Astrocyte of the spinal cord (primary cell): Measurements from ENCODE around the gene CMTM6.

Source experiments
- DNase-seq: peaks from one replicate; pipeline ENCODE4 v3.0.0; 2011; ENCODE audit warnings: low read depth, low spot score
- H3K4me3 ChIP-seq: 2 replicates; pipeline ENCODE4 v1.5.1; 2011; ENCODE audit warnings: low read depth, mild to moderate bottlenecking, low read length, moderate library complexity
- CTCF ChIP-seq: IDR thresholded peaks from 2 replicates; pipeline ENCODE4 v1.5.1; 2012; ENCODE audit warnings: low read depth, mild to moderate bottlenecking, low read length, inconsistent platforms
- in situ Hi-C: cut with HindIII; loops from 2 replicates; pipeline ENCODE4 v1.10.0; 2017; ENCODE audit warnings: low sequenced_read_pairs

Gene CMTM6

GRCh38 chr3:32432045-32432710 is 70.5 kb downstream of the CMTM6 start:
- no peak overlapping the region for H3K4me3 ChIP-seq
- in situ Hi-C loops: no loop called here
- TF ChIP-seq CTCF: no peak
- DNase-seq: no peak

- no peak for DNase-seq
- in situ Hi-C loops: no loop called here
- no peak for TF ChIP-seq CTCF
- no peak overlapping the region for H3K4me3 ChIP-seq
Observed at GRCh38 chr3:32431481-32431880, 71.2 kb downstream of the CMTM6 start.
